Measurements from ENCODE around the gene PPP1R36. TPM values are rescaled to one million over a fixed set of nuclear protein-coding genes. Genes with fewer than 3 reads are reported as not detected.
"Not testable (repeated sequence)": the region's sequence is repeated elsewhere in the genome, so short reads cannot be mapped to it uniquely, and the experiment has no call there.

PPP1R36 gene
- total RNA-seq, 2 experiments from 2014 or later: 0.19 to 0.31 TPM

DNA sequence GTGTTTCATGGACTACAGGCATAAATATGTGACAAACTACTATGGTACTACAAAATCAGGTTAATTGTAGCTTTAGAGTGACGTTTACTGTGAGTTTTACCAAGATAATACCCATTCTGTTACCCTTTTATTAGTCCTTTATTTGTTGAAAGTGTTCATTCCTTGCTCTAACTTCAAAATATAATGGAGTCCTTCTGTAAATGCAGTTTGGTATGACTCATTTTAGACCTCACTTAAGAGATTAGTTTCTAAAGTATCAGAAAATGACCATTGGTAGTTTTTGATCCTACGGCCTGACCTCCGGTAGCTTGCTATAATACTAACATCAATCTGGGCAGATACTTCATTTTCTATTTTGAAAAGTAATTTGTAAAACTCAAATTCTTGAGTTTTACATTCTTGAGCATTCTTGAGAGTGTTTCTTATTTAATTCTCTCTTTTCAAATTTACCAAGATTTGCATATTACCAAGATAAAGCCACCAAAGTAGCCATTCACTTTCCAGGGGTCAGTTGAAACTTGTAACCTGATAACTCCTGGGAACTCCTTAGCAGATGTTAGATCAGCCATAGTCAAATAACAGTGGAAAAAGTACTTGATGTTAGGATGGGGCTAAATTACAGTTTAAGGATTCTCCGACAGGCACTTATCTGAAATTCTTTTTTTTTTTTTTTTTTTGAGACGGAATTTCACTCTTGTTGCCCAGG is 5.0 kb upstream of the PPP1R36 start:
- Mint-ChIP-seq H3K4me1 (ENCODE audit: low read depth) (peaks cover 36% of the 10 kb centered on the region), H3K27me3 (peaks cover 21% of the 10 kb centered on the region), H3K9me3 (peaks cover 9% of the 10 kb centered on the region), H3K27ac (no peak overlapping the region), H3K36me3 (peaks cover 10% of the 10 kb centered on the region), H3K4me3 (no peak overlapping the region)
- intact Hi-C loops (cut with micrococcal nuclease): loop anchor here (5.0 kb wide), 3 partner anchors 158 to 902 kb away; partner anchors contain the start of genes PLEKHG3 and WDR89
- ChIA-PET POLR2A (no interaction called here), CTCF (interaction anchor here (0.7 kb wide), 1 partner anchor 589 kb away, joined by 3 read pairs; no protein-coding TSS in a partner anchor)
- DNase-seq: no peak

- intact Hi-C loops (cut with micrococcal nuclease): loop anchor here (1.0 kb wide), 1 partner anchor 9 kb away; the partner anchor contains the start of gene HSPA2
- no peak overlapping the region for H3K27ac Mint-ChIP-seq
- CTCF ChIA-PET: interaction anchor here (0.8 to 1.2 kb wide), 2 partner anchors 8 to 88 kb away, joined by 3 to 4 read pairs; partner anchors contain the start of gene HSPA2
- peaks cover 11% of the 10 kb centered on the region for H3K4me1 Mint-ChIP-seq (ENCODE audit: low read depth)
- POLR2A ChIA-PET: interaction anchor here (0.7 kb wide), 1 partner anchor 9 kb away, joined by 4 read pairs; the partner anchor contains the start of gene HSPA2
- DNase-seq: no peak
- no peaks in the 10 kb centered on the region for H3K36me3 Mint-ChIP-seq
- no peaks in the 10 kb centered on the region for H3K9me3 Mint-ChIP-seq
- no peak overlapping the region for H3K4me3 Mint-ChIP-seq
- peaks cover 9% of the 10 kb centered on the region for H3K27me3 Mint-ChIP-seq
These were observed 745 bp upstream of the PPP1R36 start for GRCh38 chr14:64549016-64549415.

GRCh38 chr14:64550621-64551333 is 1.0 kb downstream of the PPP1R36 start:
- no peak overlapping the region for H3K27ac Mint-ChIP-seq
- no peaks in the 10 kb centered on the region for H3K9me3 Mint-ChIP-seq
- intact Hi-C loops (cut with micrococcal nuclease): no loop called here
- H3K4me3 Mint-ChIP-seq: no peak overlapping the region
- no peak for DNase-seq
- ChIA-PET CTCF (interaction anchor here (0.7 to 1.9 kb wide), 3 partner anchors 10 to 85 kb away, joined by 3 to 6 read pairs (median 4); partner anchors contain the start of gene HSPA2), POLR2A (interaction anchor here (0.6 kb wide), 1 partner anchor 120 kb away, joined by 3 read pairs; no protein-coding TSS in a partner anchor)
- H3K4me1 Mint-ChIP-seq (ENCODE audit: low read depth): peaks cover 11% of the 10 kb centered on the region
- H3K36me3 Mint-ChIP-seq: no peaks in the 10 kb centered on the region
- peaks cover 9% of the 10 kb centered on the region for H3K27me3 Mint-ChIP-seq

DNA sequence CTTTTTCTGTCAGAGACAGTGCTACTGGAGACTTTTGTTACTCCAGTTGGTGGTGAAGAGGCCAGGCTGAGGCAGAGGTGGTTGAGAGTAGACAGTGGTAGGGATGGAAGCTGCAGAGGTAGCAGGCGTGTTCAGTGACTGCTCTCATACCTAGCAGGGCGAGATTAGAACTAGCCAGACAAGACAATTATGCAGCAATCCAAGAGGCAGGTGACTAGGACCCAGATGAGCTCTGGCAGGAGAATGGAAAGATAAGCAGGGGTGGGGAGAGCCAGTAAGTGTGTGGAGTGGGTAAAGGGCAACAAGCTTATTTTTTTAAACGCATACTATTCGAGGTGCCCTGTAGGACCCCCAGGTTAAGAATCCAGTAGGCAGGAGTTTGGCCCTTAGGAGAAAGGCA is 4.8 kb downstream of the PPP1R36 start:
- intact Hi-C loops (cut with micrococcal nuclease): no loop called here
- Mint-ChIP-seq H3K27ac (no peak overlapping the region), H3K4me1 (ENCODE audit: low read depth) (peaks cover 6% of the 10 kb centered on the region), H3K9me3 (no peaks in the 10 kb centered on the region), H3K36me3 (no peaks in the 10 kb centered on the region), H3K4me3 (no peak overlapping the region), H3K27me3 (peaks cover 9% of the 10 kb centered on the region)
- ChIA-PET CTCF (interaction anchor here (0.9 kb wide), 1 partner anchor 57 kb away, joined by 3 read pairs; no protein-coding TSS in a partner anchor), POLR2A (no interaction called here)
- no peak for DNase-seq

DNA sequence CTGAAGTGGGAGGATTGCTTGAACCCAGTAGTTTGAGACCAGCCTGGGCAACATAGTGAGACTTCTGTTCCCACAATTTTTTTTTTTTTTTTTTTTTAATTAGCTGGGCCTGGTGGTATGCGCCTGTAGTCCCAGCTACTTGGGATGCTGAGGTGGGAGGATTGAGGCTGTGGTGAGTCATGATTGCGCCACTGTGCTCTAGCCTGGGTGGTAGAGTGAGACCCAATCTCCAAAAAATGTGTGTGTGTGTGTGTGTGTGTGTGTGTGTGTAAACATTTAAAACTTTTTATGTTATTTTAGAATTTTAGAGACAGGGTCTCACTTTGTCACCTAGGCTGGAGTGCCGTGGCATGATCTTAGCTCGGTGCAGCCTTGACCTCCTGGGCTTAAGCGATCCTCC is 6.8 kb downstream of the PPP1R36 start:
- Mint-ChIP-seq H3K9me3 (no peaks in the 10 kb centered on the region), H3K4me1 (ENCODE audit: low read depth) (peaks cover 3% of the 10 kb centered on the region), H3K36me3 (no peaks in the 10 kb centered on the region), H3K4me3 (no peak overlapping the region), H3K27ac (no peak overlapping the region), H3K27me3 (no peaks in the 10 kb centered on the region)
- ChIA-PET CTCF (no interaction called here), POLR2A (interaction anchor here (0.6 kb wide), 1 partner anchor 27 kb away, joined by 3 read pairs; no protein-coding TSS in a partner anchor)
- intact Hi-C loops (cut with micrococcal nuclease): no loop called here
- DNase-seq: no peak

- H3K27ac Mint-ChIP-seq; H3K36me3 Mint-ChIP-seq; intact Hi-C loops (cut with micrococcal nuclease); H3K9me3 Mint-ChIP-seq; H3K27me3 Mint-ChIP-seq; POLR2A ChIA-PET; H3K4me1 Mint-ChIP-seq (ENCODE audit: low read depth); CTCF ChIA-PET; DNase-seq; H3K4me3 Mint-ChIP-seq: not testable (repeated sequence)
These were observed 8.5 kb downstream of the PPP1R36 start for GRCh38 chr14:64558216-64558615.

DNA sequence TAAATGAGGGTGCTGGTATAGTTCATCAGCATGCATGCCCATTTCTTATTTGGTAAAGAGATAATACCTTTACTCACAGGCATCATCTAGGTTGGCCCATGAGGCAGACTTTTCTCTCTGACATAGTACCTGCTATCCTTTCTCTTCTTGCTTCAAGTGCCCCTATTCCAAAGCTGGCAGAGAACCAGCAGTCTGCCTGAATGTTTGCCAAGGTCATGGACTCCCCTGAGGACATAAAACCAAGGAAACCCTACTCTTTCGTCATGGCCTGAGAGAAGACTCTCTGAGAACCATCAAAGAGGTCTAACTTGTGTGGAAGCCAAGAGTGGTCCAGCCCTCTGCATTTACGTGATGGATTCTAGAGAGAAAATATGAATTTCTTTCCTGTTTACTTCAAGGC is 11.9 kb downstream of the PPP1R36 start:
- H3K4me1 Mint-ChIP-seq (ENCODE audit: low read depth): peaks cover 3% of the 10 kb centered on the region
- H3K9me3 Mint-ChIP-seq: no peaks in the 10 kb centered on the region
- H3K27ac Mint-ChIP-seq: no peak overlapping the region
- H3K27me3 Mint-ChIP-seq: peaks cover 2% of the 10 kb centered on the region
- ChIA-PET CTCF (no interaction called here), POLR2A (no interaction called here)
- no peaks in the 10 kb centered on the region for H3K36me3 Mint-ChIP-seq
- H3K4me3 Mint-ChIP-seq: no peak overlapping the region
- intact Hi-C loops (cut with micrococcal nuclease): no loop called here
- no peak for DNase-seq

DNA sequence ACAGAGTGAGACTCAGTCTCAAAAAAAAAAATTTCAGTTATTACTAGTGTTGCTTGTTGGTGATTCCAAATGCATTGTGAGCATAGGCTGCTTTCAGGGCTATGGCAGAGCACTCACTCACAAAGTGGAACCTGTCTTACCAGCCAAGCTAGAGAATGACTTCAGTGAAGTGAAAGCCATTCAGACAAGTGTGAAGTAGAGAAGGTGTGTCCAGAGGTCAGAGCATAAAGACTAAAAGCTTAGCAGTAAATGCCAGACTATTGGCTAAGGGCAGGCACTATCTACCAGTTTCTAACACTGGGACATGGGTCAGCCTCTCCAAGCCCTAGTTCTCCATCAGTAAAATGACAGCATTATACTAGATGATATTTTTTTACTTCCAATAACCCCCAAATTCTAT is 12.7 kb downstream of the PPP1R36 start:
- H3K36me3 Mint-ChIP-seq: no peaks in the 10 kb centered on the region
- no peaks in the 10 kb centered on the region for H3K9me3 Mint-ChIP-seq
- no peak overlapping the region for H3K4me3 Mint-ChIP-seq
- POLR2A ChIA-PET: no interaction called here
- H3K27me3 Mint-ChIP-seq: peaks cover 3% of the 10 kb centered on the region
- CTCF ChIA-PET: no interaction called here
- H3K4me1 Mint-ChIP-seq (ENCODE audit: low read depth): peaks cover 3% of the 10 kb centered on the region
- no peak overlapping the region for H3K27ac Mint-ChIP-seq
- intact Hi-C loops (cut with micrococcal nuclease): no loop called here
- no peak for DNase-seq

DNA sequence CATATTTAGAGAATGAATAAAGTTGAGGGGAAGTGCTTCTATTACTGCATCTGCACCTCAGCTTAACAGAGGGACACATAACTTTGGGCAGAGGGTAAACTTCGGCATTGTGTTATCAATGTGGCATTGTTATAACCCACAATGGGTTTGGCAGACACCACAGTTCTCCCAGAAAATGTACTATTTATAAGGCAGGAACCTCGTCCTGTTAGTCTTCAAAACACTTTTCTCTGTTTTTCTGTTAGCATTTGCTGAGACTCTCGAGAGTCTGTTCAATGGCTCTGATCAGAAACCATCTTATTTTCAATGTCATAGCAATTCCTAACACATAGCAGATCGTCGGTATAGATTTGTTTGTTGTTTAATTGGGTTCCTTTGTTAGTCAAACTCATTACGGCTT is 13.9 kb downstream of the PPP1R36 start:
- ChIA-PET POLR2A (no interaction called here), CTCF (no interaction called here)
- Mint-ChIP-seq H3K27ac (no peak overlapping the region), H3K36me3 (no peaks in the 10 kb centered on the region), H3K4me3 (no peak overlapping the region), H3K4me1 (ENCODE audit: low read depth) (peaks cover 3% of the 10 kb centered on the region), H3K27me3 (peaks cover 3% of the 10 kb centered on the region), H3K9me3 (no peaks in the 10 kb centered on the region)
- intact Hi-C loops (cut with micrococcal nuclease): no loop called here
- DNase-seq: no peak

- CTCF ChIA-PET: no interaction called here
- DNase-seq: no peak
- Mint-ChIP-seq H3K27ac (no peak overlapping the region), H3K27me3 (peaks cover 3% of the 10 kb centered on the region), H3K36me3 (no peaks in the 10 kb centered on the region), H3K4me3 (no peak overlapping the region), H3K9me3 (no peaks in the 10 kb centered on the region), H3K4me1 (ENCODE audit: low read depth) (no peaks in the 10 kb centered on the region)
- intact Hi-C loops (cut with micrococcal nuclease): no loop called here
- POLR2A ChIA-PET: no interaction called here
These were observed 16.9 kb downstream of the PPP1R36 start for GRCh38 chr14:64566651-64567122.

GRCh38 chr14:64569138-64569631 is 19.4 kb downstream of the PPP1R36 start:
- POLR2A ChIA-PET: no interaction called here
- no peak overlapping the region for H3K4me3 Mint-ChIP-seq
- intact Hi-C loops (cut with micrococcal nuclease): no loop called here
- DNase-seq: no peak
- no peak overlapping the region for H3K27ac Mint-ChIP-seq
- H3K36me3 Mint-ChIP-seq: no peaks in the 10 kb centered on the region
- H3K9me3 Mint-ChIP-seq: no peaks in the 10 kb centered on the region
- CTCF ChIA-PET: no interaction called here
- H3K27me3 Mint-ChIP-seq: peaks cover 1% of the 10 kb centered on the region
- no peaks in the 10 kb centered on the region for H3K4me1 Mint-ChIP-seq (ENCODE audit: low read depth)

- POLR2A ChIA-PET; H3K4me3 Mint-ChIP-seq; H3K36me3 Mint-ChIP-seq; DNase-seq; H3K4me1 Mint-ChIP-seq (ENCODE audit: low read depth); intact Hi-C loops (cut with micrococcal nuclease); H3K9me3 Mint-ChIP-seq; H3K27ac Mint-ChIP-seq; H3K27me3 Mint-ChIP-seq; CTCF ChIA-PET: not testable (repeated sequence)
These were observed 19.9 kb downstream of the PPP1R36 start for GRCh38 chr14:64569646-64570045.

Measured in activated CD4-positive, alpha-beta memory T cell treated with anti-CD3 and anti-CD28 coated beads for 36 hours (primary cell).